ENCODE results near the gene CTNS.

Gene CTNS

DNA sequence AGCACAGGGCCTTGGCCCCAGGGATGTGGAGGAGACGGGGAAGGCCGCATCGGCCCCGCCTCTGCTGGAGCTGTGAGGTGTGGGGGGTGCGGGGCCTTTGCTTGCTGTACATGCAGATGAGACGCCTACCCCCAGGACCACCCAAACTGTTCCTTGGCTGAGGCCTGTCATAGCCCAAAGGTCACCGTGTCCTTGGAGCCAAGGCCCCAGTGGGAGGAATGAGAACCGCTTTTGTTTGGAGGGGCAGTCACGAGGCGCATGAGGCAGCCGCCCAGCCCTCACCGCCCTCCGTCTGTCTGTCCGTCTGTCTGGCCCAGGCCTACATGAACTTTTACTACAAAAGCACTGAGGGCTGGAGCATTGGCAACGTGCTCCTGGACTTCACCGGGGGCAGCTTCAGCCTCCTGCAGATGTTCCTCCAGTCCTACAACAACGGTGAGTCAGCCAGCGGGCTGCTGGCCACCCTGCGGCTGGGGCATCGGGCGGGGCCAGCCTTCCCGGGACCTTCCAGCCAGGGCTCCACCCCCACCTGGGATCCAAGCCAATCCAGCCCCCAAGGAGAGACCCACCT, 23.1 kb downstream of the CTNS start:
- peak; percentile 68 for DNase-seq

- DNase-seq: no peak
These were observed 23.8 kb downstream of the CTNS start for GRCh38 chr17:3660311-3660891.

DNA sequence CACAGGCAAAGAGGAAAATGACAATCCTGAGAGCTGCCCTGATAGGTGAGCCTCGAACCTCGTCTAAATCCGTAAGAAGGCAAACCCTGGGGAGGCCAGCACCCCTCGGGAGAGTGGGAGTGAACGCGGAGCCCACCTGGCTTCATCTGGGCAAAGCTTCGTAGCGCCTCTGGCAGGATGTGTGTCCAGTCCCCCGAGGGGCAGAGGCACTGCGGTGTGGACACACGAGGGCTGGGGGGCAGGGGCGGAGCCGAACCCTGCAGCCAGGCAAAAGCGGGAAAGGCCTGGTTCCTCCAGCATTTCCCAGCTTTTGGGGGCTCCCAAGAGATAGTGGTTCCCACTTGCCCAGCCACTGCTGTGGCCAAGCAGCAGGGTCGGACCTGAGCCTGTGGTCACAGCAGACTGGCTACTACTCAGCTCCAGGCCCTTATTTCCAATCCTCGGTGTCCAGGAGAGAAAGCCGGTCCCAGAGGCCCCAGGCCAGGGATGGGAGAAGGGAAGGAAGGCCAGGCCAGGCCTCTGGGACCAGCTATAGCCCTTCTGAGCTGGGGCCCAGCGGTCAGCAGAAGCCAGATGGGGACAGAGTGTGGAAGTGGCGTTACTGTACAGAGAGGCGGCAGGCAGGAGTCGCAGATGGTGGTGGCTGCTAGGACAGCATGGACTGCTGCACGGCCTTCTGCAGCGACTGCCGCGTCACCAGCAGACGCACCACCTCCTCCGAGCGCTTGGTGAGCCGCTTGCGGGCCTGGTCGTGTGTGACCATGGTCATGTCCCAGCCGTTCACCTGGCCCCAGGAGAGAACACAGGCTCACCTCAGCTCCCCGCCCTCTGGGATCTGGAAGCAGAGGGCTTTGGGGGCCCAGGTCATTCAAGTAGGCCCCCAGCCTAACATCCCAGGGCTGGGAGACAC, 26.8 kb downstream of the CTNS start:
- DNase-seq: no peak

GRCh38 chr17:3665834-3666233, 29.3 kb downstream of the CTNS start:
- DNase-seq: no peak

DNA sequence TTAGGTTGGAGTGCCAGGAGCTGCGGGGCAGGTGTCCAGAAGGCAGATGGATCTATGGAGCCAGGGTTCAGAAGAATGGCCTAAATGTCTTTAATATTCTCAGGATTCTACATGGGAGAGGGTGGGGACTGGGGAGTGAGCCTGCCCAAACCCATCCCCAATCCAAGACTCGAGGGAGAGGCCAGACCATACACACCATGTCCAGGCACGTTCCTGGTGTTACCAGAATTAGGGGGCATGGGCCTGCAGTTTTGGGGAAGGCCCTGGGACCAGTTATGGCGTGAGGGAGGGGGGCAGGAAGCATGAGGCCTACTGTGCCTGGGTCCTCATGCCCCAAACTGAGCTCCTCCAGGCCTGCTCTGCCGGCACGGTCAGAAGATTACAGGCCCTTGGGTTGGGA, 30.0 kb downstream of the CTNS start:
- DNase-seq: no peak

GRCh38 chr17:3667366-3668278, 31.1 kb downstream of the CTNS start:
- DNase-seq: peak; percentile 96

- peak; percentile 99 for DNase-seq
These were observed 31.9 kb downstream of the CTNS start, which contains the start of the genes EMC6 and TAX1BP3 for GRCh38 chr17:3668279-3669084. Gene EMC6, plus strand, starts transcription at chr17:3668812. Its CDS starts 335 bp downstream, at chr17:3669147. Gene TAX1BP3, minus strand, starts transcription at chr17:3668578. Its CDS starts 52 bp downstream, at chr17:3668526.

GRCh38 chr17:3669085-3669347, 32.5 kb downstream of the CTNS start:
- no peak for DNase-seq

DNA sequence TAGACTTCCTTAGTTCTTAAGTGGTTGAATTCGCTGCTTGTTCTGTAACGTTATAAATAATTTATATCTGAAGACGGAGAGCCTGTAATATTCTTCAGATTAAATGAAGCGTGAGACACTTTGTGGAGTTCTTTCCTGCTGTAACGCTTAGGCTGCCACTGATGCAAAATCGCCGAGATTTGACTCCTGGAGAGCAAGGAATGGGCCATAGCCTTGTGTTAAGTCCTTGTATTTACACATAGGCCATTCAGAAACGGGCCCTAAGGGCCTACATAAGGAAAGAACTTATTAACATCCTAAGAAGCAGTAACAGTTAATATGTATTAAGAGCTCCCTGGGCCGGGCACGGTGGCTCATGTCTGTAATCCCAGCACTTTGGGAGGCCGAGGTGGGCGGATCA, 33.0 kb downstream of the CTNS start:
- DNase-seq: no peak

- DNase-seq: no peak
These were observed 36.0 kb downstream of the CTNS start for GRCh38 chr17:3672571-3672970.

- DNase-seq: no peak
These were observed 39.3 kb downstream of the CTNS start for GRCh38 chr17:3675886-3676285.

DNA sequence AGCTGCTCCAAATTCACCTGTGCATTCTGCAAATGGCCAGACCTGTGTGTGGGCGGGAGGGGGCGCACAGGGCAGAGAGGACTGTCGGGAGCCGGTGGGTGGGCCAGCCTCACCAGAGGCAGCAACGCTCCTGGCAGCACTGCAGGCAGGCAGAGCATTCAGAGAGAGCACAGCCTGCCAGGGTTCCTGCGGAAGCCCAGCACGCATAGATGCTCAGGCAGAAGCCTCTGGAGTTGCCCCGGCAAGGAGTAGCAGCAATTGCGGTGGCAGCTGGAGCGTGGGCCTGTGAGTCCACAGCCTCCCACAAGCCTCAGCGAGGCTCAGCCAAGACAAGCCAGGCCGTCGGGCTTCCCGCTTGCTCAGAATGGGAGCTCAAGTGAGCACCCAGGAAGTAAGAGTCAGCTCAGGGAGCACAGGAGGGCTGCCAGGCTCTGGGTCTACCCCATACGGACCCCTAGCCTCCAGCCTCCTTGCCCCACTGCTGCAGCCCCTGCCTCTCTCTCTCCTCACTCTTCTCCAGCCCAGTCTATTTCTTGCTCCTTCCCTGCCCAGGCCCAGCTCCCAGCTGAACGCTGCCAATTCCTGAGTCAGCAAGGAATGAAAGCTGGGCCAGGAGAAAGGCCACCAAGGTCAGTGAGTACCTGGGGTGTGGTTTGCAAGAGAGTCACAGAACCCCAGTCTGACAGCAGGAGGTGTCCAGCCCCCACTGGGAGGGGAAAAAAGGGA, 41.7 kb downstream of the CTNS start:
- no peak for DNase-seq

GRCh38 chr17:3678821-3679530, 42.4 kb downstream of the CTNS start:
- no peak for DNase-seq

DNA sequence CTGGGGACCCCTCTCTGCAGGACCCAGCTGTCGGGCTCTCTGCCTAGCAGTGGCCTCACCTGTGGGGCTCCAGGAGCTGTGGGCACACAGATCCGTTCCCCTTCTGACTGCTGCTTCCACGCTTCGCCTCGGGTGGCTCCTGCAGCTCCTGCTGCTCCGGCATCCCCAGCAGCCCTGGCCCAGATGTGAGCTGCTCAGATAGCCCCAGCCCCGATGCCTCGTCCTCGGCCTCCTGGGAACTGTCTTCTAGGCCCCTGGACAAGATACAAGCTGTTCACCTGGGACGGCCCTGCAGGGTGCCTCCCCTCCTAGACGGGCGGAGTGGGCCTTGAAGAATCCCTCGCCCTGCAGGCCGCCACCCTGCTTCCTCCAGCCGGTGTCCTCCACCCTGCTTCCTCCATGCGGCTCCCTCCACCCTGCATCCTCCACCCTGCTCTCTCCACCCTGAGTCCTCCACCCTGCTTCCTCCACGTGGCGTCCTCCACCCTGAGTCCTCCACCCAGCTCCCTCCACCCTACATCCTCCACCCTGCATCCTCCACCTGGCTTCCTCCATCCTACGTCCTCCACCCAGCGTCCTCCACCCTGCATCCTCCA, 43.1 kb downstream of the CTNS start:
- no peak for DNase-seq

DNA sequence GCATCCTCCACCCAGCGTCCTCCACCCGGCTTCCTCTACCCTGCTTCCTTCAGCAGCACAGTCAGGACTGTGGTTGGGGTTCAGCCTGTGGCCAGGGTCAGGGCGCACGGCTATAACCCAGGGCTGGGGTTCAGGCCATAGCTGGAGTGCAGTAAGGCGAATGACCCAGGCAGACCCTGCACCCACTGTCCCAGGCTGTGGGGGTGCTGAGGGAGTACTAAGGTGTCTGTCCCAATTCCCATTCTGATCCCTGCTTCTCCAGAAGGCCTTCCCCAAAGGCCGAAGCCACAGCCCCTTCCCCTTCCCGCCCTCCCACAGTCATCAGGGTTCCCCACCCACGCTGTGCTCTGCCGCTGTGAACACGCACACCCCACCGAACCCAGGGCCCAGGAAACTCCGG, 44.5 kb downstream of the CTNS start:
- no peak for DNase-seq

- DNase-seq: no peak
These were observed 45.0 kb downstream of the CTNS start for GRCh38 chr17:3681565-3681964.

- no peak for DNase-seq
These were observed 45.5 kb downstream of the CTNS start for GRCh38 chr17:3682033-3682432.

GRCh38 chr17:3683054-3683511, 46.5 kb downstream of the CTNS start:
- DNase-seq: no peak

- no peak for DNase-seq
These were observed 48.6 kb downstream of the CTNS start for GRCh38 chr17:3685174-3685573.

DNA sequence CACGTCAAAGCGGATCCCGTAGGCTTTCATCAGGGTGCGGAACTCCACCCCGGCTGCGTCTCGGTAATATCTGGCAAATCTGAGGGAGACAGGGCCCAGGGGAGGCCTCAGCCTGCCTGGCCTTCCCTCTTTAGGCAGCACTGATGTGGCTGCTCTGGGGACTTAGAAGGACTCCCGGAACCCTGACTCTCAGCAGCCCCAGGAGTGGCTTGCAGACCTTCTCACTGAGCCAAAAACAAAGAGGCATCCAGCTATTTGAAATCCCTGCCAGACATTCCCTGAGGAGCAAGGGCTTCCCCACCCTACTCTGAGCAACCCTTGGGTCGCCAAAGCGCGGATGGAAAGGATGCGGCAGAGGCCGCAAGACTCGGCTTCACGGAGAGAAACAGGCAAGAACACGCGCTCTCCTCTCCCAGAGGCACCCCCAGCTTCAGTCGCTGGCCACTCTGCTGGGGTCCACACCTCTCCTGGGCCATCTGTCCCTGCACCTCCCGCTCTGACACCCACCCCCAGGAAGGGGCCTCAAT, 51.5 kb downstream of the CTNS start:
- no peak for DNase-seq
